HepG2 (cell line): ENCODE results near the gene KCNK17. TPM values are rescaled to one million over a fixed set of nuclear protein-coding genes. Genes with fewer than 3 reads are reported as not detected.
A peak's percentile ranks its signal among the peaks of the same experiment; 100 is the strongest.

ENCODE experiments used
- IRX3 ChIP-seq: sonication (generic); formaldehyde crosslinking; IDR thresholded peaks from 2 replicates; pipeline ENCODE4 v1.8.1; 2023; ENCODE audit warnings: mild to moderate bottlenecking, low read depth, missing genetic modification reagents, borderline replicate concordance
- MXI1 ChIP-seq: IDR thresholded peaks from 3 replicates; pipeline ENCODE4 v1.6.1; 2012; ENCODE audit warnings: low read depth, low read length, inconsistent platforms, borderline replicate concordance
- RXRB ChIP-seq: IDR thresholded peaks from 2 replicates; pipeline ENCODE4 v1.6.1; 2016; ENCODE audit warnings: borderline replicate concordance, missing genetic modification reagents, missing compliant biosample characterization
- ZFP62 ChIP-seq: sonication (generic); formaldehyde crosslinking; IDR thresholded peaks from 2 replicates; pipeline ENCODE4 v1.4.0; 2020; ENCODE audit warnings: missing genetic modification reagents
- ZNF558 ChIP-seq: sonication (generic); formaldehyde crosslinking; IDR thresholded peaks from 2 replicates; pipeline ENCODE4 v1.9.0; 2022; ENCODE audit warnings: mild to moderate bottlenecking, missing genetic modification reagents, borderline replicate concordance
- polyA plus RNA-seq, 8 experiments: library from polyadenylated mRNA; depleted of rRNA in 3 of 8; stranded (reverse) in 7 of 8; unstranded in 1 of 8; fragments of >200 nt; fragmentation: Illumina TruSeq in 4 of 8; extraction: Trizol in 4 of 8; gene quantifications; 2 replicates each; pipeline versions ENCODE4 v1.2.1 to v1.2.3, GENCODE V29; 2011 to 2016; ENCODE audit warnings: low read depth in 4 of 8, missing spikeins in 1 of 8, mixed read lengths in 1 of 8; ENCODE audit not compliant: insufficient read depth in 1 of 8
- total RNA-seq, 5 experiments: library from RNA; depleted of rRNA; stranded (reverse); fragments of >200 nt; fragmentation: Illumina TruSeq; extraction: Trizol; gene quantifications; 2 replicates each; pipeline ENCODE4 v1.2.3, GENCODE V29; 2016; ENCODE audit warnings: low read depth in 1 of 5
- TF ChIP-seq, protein P1 (sequence below): sonication (generic); formaldehyde crosslinking; IDR thresholded peaks from 2 replicates; pipeline ENCODE4 v1.5.0; 2020; ENCODE audit warnings: missing genetic modification reagents
- TF ChIP-seq, protein P2 (sequence below): sonication (generic); formaldehyde crosslinking; IDR thresholded peaks from 2 replicates; pipeline ENCODE4 v1.5.0; 2020; ENCODE audit warnings: missing genetic modification reagents
- TF ChIP-seq, protein P3 (sequence below): sonication (generic); formaldehyde crosslinking; IDR thresholded peaks from 2 replicates; pipeline ENCODE4 v1.4.0; 2020; ENCODE audit warnings: missing genetic modification reagents, borderline replicate concordance
- TF ChIP-seq, protein P4 (sequence below): sonication (generic); formaldehyde crosslinking; IDR thresholded peaks from 2 replicates; pipeline ENCODE4 v1.4.0; 2020; ENCODE audit warnings: mild to moderate bottlenecking, missing genetic modification reagents
- TF ChIP-seq, protein P5 (sequence below): sonication (generic); formaldehyde crosslinking; IDR thresholded peaks from 2 replicates; pipeline ENCODE4 v1.9.0; 2021; ENCODE audit warnings: mild to moderate bottlenecking, missing genetic modification reagents
- TF ChIP-seq, protein P6 (sequence below): IDR thresholded peaks from 2 replicates; pipeline ENCODE4 v1.6.1; 2012; ENCODE audit warnings: low read depth, low read length, improper control_type of control experiment

Gene KCNK17
- total and polyA plus RNA-seq, 2 of the 13 experiments (the other 11 are each of a cell fraction or from before 2014, with no cell fraction given): not detected

DNA sequence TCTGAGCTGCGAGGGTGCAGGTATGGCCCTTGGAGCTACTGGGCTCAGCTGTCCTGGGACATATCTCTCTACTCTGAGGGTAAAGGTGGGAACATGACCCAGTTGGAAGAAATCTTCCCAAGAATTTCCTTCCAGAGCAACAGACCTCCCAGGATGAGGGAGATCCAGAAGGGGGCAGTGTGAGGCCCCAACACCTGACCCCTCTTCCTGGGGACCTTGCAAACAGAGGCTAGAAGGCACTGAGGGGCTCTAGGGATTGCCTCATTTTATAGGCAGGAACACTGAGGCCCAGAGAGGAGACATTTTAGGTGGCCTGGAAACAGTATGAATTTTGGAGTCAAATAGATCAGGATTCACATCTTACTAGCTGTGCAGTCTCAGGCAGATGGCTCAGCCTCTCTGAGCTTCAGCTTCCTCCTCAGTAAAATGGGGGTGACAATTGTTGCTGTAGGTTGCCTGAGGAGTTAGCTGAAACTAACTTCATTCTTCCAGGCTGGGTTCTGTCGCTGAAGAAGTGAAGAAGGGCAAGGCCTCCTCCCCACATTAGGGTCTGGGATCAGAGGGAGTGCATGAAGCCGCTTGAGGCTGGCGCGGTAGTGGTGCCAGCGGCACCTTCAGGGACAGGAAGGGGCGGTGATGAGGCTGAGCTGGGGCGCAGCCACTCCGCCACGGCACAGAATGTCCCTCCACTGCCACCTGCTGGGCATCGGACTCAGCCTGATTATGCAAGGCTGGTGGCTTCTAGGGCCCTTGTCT lies 11.4 kb downstream of the KCNK17 start (continued):
- TF ChIP-seq, protein P1, sequence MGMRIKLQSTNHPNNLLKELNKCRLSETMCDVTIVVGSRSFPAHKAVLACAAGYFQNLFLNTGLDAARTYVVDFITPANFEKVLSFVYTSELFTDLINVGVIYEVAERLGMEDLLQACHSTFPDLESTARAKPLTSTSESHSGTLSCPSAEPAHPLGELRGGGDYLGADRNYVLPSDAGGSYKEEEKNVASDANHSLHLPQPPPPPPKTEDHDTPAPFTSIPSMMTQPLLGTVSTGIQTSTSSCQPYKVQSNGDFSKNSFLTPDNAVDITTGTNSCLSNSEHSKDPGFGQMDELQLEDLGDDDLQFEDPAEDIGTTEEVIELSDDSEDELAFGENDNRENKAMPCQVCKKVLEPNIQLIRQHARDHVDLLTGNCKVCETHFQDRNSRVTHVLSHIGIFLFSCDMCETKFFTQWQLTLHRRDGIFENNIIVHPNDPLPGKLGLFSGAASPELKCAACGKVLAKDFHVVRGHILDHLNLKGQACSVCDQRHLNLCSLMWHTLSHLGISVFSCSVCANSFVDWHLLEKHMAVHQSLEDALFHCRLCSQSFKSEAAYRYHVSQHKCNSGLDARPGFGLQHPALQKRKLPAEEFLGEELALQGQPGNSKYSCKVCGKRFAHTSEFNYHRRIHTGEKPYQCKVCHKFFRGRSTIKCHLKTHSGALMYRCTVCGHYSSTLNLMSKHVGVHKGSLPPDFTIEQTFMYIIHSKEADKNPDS (CRISPR knock-in tag): no peak
- TF ChIP-seq, protein P2, sequence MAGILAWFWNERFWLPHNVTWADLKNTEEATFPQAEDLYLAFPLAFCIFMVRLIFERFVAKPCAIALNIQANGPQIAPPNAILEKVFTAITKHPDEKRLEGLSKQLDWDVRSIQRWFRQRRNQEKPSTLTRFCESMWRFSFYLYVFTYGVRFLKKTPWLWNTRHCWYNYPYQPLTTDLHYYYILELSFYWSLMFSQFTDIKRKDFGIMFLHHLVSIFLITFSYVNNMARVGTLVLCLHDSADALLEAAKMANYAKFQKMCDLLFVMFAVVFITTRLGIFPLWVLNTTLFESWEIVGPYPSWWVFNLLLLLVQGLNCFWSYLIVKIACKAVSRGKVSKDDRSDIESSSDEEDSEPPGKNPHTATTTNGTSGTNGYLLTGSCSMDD (CRISPR knock-in tag): no peak
- TF ChIP-seq, protein P3, sequence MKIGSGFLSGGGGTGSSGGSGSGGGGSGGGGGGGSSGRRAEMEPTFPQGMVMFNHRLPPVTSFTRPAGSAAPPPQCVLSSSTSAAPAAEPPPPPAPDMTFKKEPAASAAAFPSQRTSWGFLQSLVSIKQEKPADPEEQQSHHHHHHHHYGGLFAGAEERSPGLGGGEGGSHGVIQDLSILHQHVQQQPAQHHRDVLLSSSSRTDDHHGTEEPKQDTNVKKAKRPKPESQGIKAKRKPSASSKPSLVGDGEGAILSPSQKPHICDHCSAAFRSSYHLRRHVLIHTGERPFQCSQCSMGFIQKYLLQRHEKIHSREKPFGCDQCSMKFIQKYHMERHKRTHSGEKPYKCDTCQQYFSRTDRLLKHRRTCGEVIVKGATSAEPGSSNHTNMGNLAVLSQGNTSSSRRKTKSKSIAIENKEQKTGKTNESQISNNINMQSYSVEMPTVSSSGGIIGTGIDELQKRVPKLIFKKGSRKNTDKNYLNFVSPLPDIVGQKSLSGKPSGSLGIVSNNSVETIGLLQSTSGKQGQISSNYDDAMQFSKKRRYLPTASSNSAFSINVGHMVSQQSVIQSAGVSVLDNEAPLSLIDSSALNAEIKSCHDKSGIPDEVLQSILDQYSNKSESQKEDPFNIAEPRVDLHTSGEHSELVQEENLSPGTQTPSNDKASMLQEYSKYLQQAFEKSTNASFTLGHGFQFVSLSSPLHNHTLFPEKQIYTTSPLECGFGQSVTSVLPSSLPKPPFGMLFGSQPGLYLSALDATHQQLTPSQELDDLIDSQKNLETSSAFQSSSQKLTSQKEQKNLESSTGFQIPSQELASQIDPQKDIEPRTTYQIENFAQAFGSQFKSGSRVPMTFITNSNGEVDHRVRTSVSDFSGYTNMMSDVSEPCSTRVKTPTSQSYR (CRISPR knock-in tag): no peak
- no peak for TF ChIP-seq ZNF558 (CRISPR knock-in tag)
- TF ChIP-seq, protein P4, sequence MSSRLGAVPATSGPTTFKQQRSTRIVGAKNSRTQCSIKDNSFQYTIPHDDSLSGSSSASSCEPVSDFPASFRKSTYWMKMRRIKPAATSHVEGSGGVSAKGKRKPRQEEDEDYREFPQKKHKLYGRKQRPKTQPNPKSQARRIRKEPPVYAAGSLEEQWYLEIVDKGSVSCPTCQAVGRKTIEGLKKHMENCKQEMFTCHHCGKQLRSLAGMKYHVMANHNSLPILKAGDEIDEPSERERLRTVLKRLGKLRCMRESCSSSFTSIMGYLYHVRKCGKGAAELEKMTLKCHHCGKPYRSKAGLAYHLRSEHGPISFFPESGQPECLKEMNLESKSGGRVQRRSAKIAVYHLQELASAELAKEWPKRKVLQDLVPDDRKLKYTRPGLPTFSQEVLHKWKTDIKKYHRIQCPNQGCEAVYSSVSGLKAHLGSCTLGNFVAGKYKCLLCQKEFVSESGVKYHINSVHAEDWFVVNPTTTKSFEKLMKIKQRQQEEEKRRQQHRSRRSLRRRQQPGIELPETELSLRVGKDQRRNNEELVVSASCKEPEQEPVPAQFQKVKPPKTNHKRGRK (CRISPR knock-in tag): no peak
- TF ChIP-seq ZFP62 (CRISPR knock-in tag): no peak
- TF ChIP-seq RXRB (CRISPR knock-in tag): peak; percentile 38; the same call in 1 of the 2 replicates
- no peak for TF ChIP-seq MXI1
- no peak for TF ChIP-seq IRX3 (CRISPR knock-in tag)
- TF ChIP-seq, protein P5, sequence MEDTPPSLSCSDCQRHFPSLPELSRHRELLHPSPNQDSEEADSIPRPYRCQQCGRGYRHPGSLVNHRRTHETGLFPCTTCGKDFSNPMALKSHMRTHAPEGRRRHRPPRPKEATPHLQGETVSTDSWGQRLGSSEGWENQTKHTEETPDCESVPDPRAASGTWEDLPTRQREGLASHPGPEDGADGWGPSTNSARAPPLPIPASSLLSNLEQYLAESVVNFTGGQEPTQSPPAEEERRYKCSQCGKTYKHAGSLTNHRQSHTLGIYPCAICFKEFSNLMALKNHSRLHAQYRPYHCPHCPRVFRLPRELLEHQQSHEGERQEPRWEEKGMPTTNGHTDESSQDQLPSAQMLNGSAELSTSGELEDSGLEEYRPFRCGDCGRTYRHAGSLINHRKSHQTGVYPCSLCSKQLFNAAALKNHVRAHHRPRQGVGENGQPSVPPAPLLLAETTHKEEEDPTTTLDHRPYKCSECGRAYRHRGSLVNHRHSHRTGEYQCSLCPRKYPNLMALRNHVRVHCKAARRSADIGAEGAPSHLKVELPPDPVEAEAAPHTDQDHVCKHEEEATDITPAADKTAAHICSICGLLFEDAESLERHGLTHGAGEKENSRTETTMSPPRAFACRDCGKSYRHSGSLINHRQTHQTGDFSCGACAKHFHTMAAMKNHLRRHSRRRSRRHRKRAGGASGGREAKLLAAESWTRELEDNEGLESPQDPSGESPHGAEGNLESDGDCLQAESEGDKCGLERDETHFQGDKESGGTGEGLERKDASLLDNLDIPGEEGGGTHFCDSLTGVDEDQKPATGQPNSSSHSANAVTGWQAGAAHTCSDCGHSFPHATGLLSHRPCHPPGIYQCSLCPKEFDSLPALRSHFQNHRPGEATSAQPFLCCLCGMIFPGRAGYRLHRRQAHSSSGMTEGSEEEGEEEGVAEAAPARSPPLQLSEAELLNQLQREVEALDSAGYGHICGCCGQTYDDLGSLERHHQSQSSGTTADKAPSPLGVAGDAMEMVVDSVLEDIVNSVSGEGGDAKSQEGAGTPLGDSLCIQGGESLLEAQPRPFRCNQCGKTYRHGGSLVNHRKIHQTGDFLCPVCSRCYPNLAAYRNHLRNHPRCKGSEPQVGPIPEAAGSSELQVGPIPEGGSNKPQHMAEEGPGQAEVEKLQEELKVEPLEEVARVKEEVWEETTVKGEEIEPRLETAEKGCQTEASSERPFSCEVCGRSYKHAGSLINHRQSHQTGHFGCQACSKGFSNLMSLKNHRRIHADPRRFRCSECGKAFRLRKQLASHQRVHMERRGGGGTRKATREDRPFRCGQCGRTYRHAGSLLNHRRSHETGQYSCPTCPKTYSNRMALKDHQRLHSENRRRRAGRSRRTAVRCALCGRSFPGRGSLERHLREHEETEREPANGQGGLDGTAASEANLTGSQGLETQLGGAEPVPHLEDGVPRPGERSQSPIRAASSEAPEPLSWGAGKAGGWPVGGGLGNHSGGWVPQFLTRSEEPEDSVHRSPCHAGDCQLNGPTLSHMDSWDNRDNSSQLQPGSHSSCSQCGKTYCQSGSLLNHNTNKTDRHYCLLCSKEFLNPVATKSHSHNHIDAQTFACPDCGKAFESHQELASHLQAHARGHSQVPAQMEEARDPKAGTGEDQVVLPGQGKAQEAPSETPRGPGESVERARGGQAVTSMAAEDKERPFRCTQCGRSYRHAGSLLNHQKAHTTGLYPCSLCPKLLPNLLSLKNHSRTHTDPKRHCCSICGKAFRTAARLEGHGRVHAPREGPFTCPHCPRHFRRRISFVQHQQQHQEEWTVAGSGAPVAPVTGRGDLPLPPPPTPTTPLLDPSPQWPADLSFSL (CRISPR knock-in tag): no peak
- TF ChIP-seq, protein P6, sequence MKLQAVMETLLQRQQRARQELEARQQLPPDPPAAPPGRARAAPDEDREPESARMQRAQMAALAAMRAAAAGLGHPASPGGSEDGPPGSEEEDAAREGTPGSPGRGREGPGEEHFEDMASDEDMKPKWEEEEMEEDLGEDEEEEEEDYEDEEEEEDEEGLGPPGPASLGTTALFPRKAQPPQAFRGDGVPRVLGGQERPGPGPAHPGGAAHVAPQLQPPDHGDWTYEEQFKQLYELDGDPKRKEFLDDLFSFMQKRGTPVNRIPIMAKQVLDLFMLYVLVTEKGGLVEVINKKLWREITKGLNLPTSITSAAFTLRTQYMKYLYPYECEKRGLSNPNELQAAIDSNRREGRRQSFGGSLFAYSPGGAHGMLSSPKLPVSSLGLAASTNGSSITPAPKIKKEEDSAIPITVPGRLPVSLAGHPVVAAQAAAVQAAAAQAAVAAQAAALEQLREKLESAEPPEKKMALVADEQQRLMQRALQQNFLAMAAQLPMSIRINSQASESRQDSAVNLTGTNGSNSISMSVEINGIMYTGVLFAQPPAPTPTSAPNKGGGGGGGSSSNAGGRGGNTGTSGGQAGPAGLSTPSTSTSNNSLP: no peak
